PFSK-1 (cell line): Measurements from ENCODE around the gene NCF2.

ENCODE experiments used
- FOXP2 ChIP-seq: optimal IDR thresholded peaks from 2 replicates; pipeline ENCODE3; 2011; ENCODE audit warnings: borderline replicate concordance, control low read depth, inconsistent platforms; ENCODE audit not compliant: insufficient read depth; ENCODE audit errors: extremely low read length, extremely low read depth
- POLR2AphosphoS5 ChIP-seq: IDR thresholded peaks from 2 replicates; pipeline ENCODE4 v1.6.1; 2012; ENCODE audit warnings: low read depth, mild to moderate bottlenecking, control low read depth, low read length, moderate library complexity
- SIN3A ChIP-seq: IDR thresholded peaks from 2 replicates; pipeline ENCODE4 v1.6.1; 2012; ENCODE audit warnings: mild to moderate bottlenecking, low read length, moderate library complexity, borderline replicate concordance; ENCODE audit not compliant: insufficient read depth
- TAF1 ChIP-seq: IDR thresholded peaks from 2 replicates; pipeline ENCODE4 v1.6.1; 2012; ENCODE audit warnings: low read length, control low read depth, borderline replicate concordance; ENCODE audit not compliant: insufficient read depth
- TF ChIP-seq, protein P1 (sequence below), 2 experiments: IDR thresholded peaks; 2 replicates each; pipeline versions ENCODE4 v1.6.1 to v1.8.0; 2011 to 2012; ENCODE audit warnings: low read depth in 2 of 2, low read length in 2 of 2, control low read depth in 1 of 2, inconsistent platforms in 1 of 2, mild to moderate bottlenecking in 1 of 2, moderate library complexity in 1 of 2; ENCODE audit not compliant: insufficient read depth in 1 of 2

DNA sequence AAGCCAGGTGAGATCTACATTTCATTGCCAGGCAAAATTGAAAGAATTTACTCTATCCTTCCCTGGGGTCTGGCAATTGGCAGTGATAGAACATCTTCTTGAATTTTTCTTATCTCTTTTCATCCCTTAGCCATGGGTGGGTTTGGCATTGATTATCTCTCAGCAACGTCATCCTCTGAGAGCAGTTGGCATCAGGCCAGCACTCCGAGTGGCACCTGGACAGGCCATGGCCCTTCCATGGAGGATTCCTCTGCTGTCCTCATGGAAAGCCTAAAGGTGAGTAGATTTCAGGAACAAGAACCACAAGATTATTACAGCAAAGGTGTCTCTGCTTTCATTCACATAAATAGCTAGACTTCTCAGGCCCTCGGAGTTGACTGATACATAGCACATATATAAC, 39.3 kb downstream of the NCF2 start:
- TF ChIP-seq SIN3A (no peak), POLR2AphosphoS5 (no peak), TAF1 (no peak), FOXP2 (no peak)
- TF ChIP-seq, protein P1, sequence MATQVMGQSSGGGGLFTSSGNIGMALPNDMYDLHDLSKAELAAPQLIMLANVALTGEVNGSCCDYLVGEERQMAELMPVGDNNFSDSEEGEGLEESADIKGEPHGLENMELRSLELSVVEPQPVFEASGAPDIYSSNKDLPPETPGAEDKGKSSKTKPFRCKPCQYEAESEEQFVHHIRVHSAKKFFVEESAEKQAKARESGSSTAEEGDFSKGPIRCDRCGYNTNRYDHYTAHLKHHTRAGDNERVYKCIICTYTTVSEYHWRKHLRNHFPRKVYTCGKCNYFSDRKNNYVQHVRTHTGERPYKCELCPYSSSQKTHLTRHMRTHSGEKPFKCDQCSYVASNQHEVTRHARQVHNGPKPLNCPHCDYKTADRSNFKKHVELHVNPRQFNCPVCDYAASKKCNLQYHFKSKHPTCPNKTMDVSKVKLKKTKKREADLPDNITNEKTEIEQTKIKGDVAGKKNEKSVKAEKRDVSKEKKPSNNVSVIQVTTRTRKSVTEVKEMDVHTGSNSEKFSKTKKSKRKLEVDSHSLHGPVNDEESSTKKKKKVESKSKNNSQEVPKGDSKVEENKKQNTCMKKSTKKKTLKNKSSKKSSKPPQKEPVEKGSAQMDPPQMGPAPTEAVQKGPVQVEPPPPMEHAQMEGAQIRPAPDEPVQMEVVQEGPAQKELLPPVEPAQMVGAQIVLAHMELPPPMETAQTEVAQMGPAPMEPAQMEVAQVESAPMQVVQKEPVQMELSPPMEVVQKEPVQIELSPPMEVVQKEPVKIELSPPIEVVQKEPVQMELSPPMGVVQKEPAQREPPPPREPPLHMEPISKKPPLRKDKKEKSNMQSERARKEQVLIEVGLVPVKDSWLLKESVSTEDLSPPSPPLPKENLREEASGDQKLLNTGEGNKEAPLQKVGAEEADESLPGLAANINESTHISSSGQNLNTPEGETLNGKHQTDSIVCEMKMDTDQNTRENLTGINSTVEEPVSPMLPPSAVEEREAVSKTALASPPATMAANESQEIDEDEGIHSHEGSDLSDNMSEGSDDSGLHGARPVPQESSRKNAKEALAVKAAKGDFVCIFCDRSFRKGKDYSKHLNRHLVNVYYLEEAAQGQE (IDR thresholded peaks at IDR 0.05; ENCODE audit: insufficient read depth in 1 of 2, low read depth in 2 of 2, low read length in 2 of 2), result no peak
